ENCODE data around the gene LINGO3. TPM values are rescaled to one million over a fixed set of nuclear protein-coding genes. Genes with fewer than 3 reads are reported as not detected.

Gene LINGO3
- polyA plus RNA-seq, 1 experiment = not detected

- DNase-seq (ENCODE audit: low read depth, low spot score) = no peak
- TF ChIP-seq CTCF (IDR thresholded peaks at IDR 0.05; ENCODE audit: low read depth, low read length) = no peak
- Histone ChIP-seq H3K9me3 (ENCODE audit: control insufficient read depth, insufficient read depth, low read length) (peaks cover 14% of the 10 kb centered on the region), H3K27me3 (ENCODE audit: control insufficient read depth, insufficient read depth, low read length) (no peaks in the 10 kb centered on the region), H3K4me3 (ENCODE audit: low read depth, low read length) (no peak overlapping the region), H3K27ac (ENCODE audit: low read depth, low read length) (no peak overlapping the region)
- CTCF ChIA-PET = no interaction called here
- POLR2A ChIA-PET = interaction anchor here (0.7 kb wide), 1 partner anchor 167 kb away, joined by 3 read pairs; no protein-coding TSS in a partner anchor
Measured at GRCh38 chr19:2318923-2319322, 11.0 kb upstream of the LINGO3 start.

GRCh38 chr19:2317756-2318155, 9.8 kb upstream of the LINGO3 start:
- H3K4me3 ChIP-seq (ENCODE audit: low read depth, low read length) = no peak overlapping the region
- H3K27ac ChIP-seq (ENCODE audit: low read depth, low read length) = no peak overlapping the region
- DNase-seq (ENCODE audit: low read depth, low spot score) = no peak
- ChIA-PET POLR2A (interaction anchor here (0.6 kb wide), 1 partner anchor 86 kb away, joined by 4 read pairs; no protein-coding TSS in a partner anchor), CTCF (no interaction called here)
- H3K27me3 ChIP-seq (ENCODE audit: control insufficient read depth, insufficient read depth, low read length) = peaks cover 6% of the 10 kb centered on the region
- H3K9me3 ChIP-seq (ENCODE audit: control insufficient read depth, insufficient read depth, low read length) = peaks cover 20% of the 10 kb centered on the region
- no peak for TF ChIP-seq CTCF (IDR thresholded peaks at IDR 0.05; ENCODE audit: low read depth, low read length)

- POLR2A ChIA-PET = interaction anchor here (0.6 kb wide), 1 partner anchor 86 kb away, joined by 4 read pairs; no protein-coding TSS in a partner anchor
Measured at GRCh38 chr19:2317300-2317699, 9.3 kb upstream of the LINGO3 start.

GRCh38 chr19:2315818-2316353, 7.9 kb upstream of the LINGO3 start:
- H3K27ac ChIP-seq (ENCODE audit: low read depth, low read length) = no peak overlapping the region
- peaks cover 21% of the 10 kb centered on the region for H3K9me3 ChIP-seq (ENCODE audit: control insufficient read depth, insufficient read depth, low read length)
- ChIA-PET POLR2A (interaction anchor here (0.6 kb wide), 1 partner anchor 79 kb away, joined by 4 read pairs; no protein-coding TSS in a partner anchor), CTCF (interaction anchor here (0.6 to 3.8 kb wide), 21 partner anchors 12 to 388 kb away, joined by 3 to 36 read pairs (median 5); partner anchors contain the start of genes AP3D1 and PLEKHJ1)
- no peak for DNase-seq (ENCODE audit: low read depth, low spot score)
- H3K4me3 ChIP-seq (ENCODE audit: low read depth, low read length) = no peak overlapping the region
- peaks cover 14% of the 10 kb centered on the region for H3K27me3 ChIP-seq (ENCODE audit: control insufficient read depth, insufficient read depth, low read length)
- TF ChIP-seq CTCF (IDR thresholded peaks at IDR 0.05; ENCODE audit: low read depth, low read length) = peak; percentile 64

More at GRCh38 chr19:2317300-2317699, 9.3 kb upstream of the LINGO3 start:
- no peak for DNase-seq (ENCODE audit: low read depth, low spot score)
- CTCF ChIA-PET = interaction anchor here (3.8 kb wide), 1 partner anchor 162 kb away, joined by 36 read pairs; no protein-coding TSS in a partner anchor
- peaks cover 10% of the 10 kb centered on the region for H3K27me3 ChIP-seq (ENCODE audit: control insufficient read depth, insufficient read depth, low read length)
- peaks cover 21% of the 10 kb centered on the region for H3K9me3 ChIP-seq (ENCODE audit: control insufficient read depth, insufficient read depth, low read length)
- TF ChIP-seq CTCF (IDR thresholded peaks at IDR 0.05; ENCODE audit: low read depth, low read length) = no peak
- H3K27ac ChIP-seq (ENCODE audit: low read depth, low read length) = no peak overlapping the region
- no peak overlapping the region for H3K4me3 ChIP-seq (ENCODE audit: low read depth, low read length)

- Histone ChIP-seq H3K9me3 (ENCODE audit: control insufficient read depth, insufficient read depth, low read length) (peaks cover 21% of the 10 kb centered on the region), H3K4me3 (ENCODE audit: low read depth, low read length) (no peak overlapping the region), H3K27me3 (ENCODE audit: control insufficient read depth, insufficient read depth, low read length) (peaks cover 15% of the 10 kb centered on the region), H3K27ac (ENCODE audit: low read depth, low read length) (no peak overlapping the region)
- POLR2A ChIA-PET = no interaction called here
- TF ChIP-seq CTCF (IDR thresholded peaks at IDR 0.05; ENCODE audit: low read depth, low read length) = no peak
- CTCF ChIA-PET = interaction anchor here (0.6 to 3.8 kb wide), 17 partner anchors 12 to 388 kb away, joined by 3 to 36 read pairs (median 6); partner anchors contain the start of genes AP3D1 and PLEKHJ1
- DNase-seq (ENCODE audit: low read depth, low spot score) = no peak
Measured at GRCh38 chr19:2315121-2315817, 7.3 kb upstream of the LINGO3 start.

Measured in AG04450 (cell line).